Muscle layer of colon (tissue), 2 donors: ENCODE data around the gene ESYT2.

Source experiments
- H3K27ac ChIP-seq: one replicate; pipeline ENCODE4 v1.7.0; 2013; ENCODE audit warnings: low read depth, mild to moderate bottlenecking, low read length, moderate library complexity
- H3K27me3 ChIP-seq, 2 donors: one replicate each; pipeline ENCODE4 v1.7.0; 2013; ENCODE audit warnings: low read length in 2 of 2, mild to moderate bottlenecking in 2 of 2; ENCODE audit not compliant: insufficient read depth in 2 of 2, control insufficient read depth in 1 of 2
- H3K36me3 ChIP-seq: one replicate; pipeline ENCODE4 v1.7.0; 2013; ENCODE audit warnings: mild to moderate bottlenecking, low read length; ENCODE audit not compliant: insufficient read depth
- H3K4me1 ChIP-seq: one replicate; pipeline ENCODE4 v1.7.0; 2013; ENCODE audit warnings: mild to moderate bottlenecking, low read length; ENCODE audit not compliant: insufficient read depth
- H3K4me3 ChIP-seq, 2 donors: one replicate each; pipeline ENCODE4 v1.7.0; 2013; ENCODE audit warnings: low read length in 2 of 2, low read depth in 1 of 2, mild to moderate bottlenecking in 1 of 2, moderate library complexity in 1 of 2
- H3K9ac ChIP-seq: one replicate; pipeline ENCODE4 v1.7.0; 2013; ENCODE audit warnings: low read length
- H3K9me3 ChIP-seq: one replicate; pipeline ENCODE4 v1.7.0; 2013; ENCODE audit warnings: mild to moderate bottlenecking, low read length
- donor health status: abdominal sarcoma.
- donor health status: Adenocarcinoma of cecum.

The ESYT2 gene

DNA sequence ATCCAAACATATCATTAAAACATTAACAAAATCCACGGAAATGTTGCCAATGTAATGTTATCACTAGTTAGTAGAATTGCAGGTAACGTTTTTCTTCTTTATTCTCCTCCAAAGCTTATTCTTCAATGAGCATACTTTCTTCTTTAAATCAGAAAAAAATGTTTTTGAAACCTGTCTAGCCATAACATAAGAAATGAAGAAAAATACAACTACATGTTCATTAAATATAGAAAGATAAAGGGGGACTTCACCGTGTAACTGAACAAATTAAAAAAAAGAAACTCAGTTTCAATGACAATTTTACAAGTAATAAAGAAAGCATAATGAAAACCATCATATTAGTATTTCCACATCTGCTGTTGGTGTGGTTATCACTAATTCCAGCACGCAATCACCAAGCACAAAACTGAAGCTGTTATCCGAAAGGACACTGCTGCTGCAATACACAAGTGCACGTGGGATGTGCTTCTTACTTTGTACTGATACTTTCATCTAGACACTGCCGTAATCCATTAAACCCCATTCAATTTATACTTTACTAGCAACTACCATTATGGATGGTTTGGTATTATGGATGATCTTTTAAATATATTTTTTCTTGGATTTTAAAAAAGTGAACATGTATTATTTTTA, 9.6 kb downstream of the ESYT2 start:
- Histone ChIP-seq H3K27ac (peak overlapping the region; percentile 93), H3K9ac (no peak overlapping the region), H3K4me1 (peaks cover 78% of the 10 kb centered on the region), H3K4me3 (no peak overlapping the region), H3K27me3 (no peaks in the 10 kb centered on the region), H3K9me3 (no peaks in the 10 kb centered on the region), H3K36me3 (no peaks in the 10 kb centered on the region)

DNA sequence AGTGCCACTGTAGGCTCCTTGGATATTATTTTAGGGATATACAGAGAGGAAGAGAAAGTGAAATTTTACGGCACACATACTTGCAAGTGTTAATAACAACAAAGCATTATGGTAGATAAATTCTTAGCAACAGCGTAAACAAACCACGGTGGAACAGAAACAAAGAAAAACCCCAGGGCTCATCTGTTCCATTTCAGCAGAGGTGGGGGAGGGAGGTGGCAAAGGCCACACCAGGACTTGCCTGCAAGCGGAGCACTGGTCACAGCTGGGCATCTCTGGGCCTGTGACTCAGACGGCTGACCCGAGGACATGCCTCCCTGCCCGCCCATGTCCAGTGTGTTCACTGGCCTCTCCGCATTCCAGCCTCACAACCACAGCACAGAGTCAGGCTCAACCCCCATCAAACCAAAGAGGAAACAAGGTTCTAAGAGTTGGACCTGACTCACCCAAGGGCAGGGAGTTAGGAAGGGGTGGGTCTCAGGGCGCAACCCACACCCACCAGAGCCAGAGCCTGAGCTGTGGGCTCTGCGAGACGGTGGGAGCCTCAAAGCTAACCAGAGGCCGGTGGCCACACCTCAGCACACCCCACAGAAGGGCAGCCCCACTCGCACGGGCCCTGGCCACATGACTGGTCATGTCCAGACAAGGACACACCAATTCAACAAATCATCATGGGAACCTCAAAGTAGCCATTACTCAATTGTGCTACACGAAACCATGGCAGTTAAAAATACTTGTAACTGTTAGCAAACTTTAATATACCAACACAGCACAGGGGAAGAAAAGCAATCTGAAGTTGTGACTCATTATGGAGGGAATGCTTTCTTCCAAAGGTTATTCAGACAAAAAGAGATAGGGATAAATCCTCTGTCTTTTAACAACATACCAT, 10.7 kb downstream of the ESYT2 start:
- H3K9ac ChIP-seq, result peak overlapping the region; percentile 80
- H3K9me3 ChIP-seq, result no peaks in the 10 kb centered on the region
- H3K36me3 ChIP-seq, result no peaks in the 10 kb centered on the region
- no peaks in the 10 kb centered on the region for H3K27me3 ChIP-seq
- H3K27ac ChIP-seq, result peak overlapping the region; percentile 93
- peaks cover 76% of the 10 kb centered on the region for H3K4me1 ChIP-seq
- H3K4me3 ChIP-seq, result peak overlapping the region; percentile 8 to 50

DNA sequence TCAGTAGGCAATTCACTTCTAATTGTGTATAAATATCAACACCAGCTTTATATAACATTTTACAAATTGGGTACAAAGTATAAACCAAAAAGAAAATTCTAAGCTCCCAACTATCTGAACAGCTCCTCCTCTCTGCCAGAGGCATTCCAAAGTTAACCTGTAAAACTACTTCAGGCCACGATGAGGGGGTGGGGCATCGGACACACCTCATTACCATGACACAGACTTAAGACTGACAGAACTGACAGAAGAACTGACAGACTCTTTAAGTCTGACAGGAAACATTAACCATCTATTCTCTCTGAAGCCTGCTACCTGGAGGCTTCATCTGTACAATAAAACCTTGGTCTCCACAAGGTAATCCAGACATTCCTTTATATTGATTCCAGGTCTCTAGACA, 12.3 kb downstream of the ESYT2 start:
- Histone ChIP-seq H3K9me3 (no peaks in the 10 kb centered on the region), H3K27me3 (no peaks in the 10 kb centered on the region), H3K4me1 (peaks cover 87% of the 10 kb centered on the region), H3K27ac (peak overlapping the region; percentile 93), H3K36me3 (no peaks in the 10 kb centered on the region), H3K4me3 (peak overlapping the region in 1 of 2 donors; percentile 12), H3K9ac (no peak overlapping the region)

DNA sequence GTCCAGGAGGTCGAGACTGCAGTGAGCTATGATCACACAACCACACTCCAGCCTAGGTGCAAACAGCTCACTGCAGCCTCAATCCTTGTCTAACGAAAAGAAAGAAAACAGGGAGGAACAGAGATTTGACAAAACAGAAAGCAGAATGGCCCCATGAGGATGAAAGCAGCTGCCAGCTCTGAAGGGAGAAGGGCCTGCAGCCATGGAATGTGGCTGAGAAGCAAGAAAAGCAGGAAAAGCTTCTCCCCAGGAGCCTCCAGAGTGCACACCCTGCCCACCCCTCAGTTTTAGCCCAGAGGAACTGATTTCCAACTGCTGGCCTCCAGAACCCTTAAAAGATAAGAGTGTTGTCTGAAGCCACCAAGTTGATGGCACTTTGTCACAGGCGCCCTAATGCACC, 13.0 kb downstream of the ESYT2 start:
- H3K4me1 ChIP-seq, result peaks cover 87% of the 10 kb centered on the region
- no peaks in the 10 kb centered on the region for H3K27me3 ChIP-seq
- H3K9me3 ChIP-seq, result no peaks in the 10 kb centered on the region
- H3K27ac ChIP-seq, result peak overlapping the region; percentile 93
- no peaks in the 10 kb centered on the region for H3K36me3 ChIP-seq
- no peak overlapping the region for H3K9ac ChIP-seq
- H3K4me3 ChIP-seq, result peak overlapping the region in 1 of 2 donors; percentile 39

DNA sequence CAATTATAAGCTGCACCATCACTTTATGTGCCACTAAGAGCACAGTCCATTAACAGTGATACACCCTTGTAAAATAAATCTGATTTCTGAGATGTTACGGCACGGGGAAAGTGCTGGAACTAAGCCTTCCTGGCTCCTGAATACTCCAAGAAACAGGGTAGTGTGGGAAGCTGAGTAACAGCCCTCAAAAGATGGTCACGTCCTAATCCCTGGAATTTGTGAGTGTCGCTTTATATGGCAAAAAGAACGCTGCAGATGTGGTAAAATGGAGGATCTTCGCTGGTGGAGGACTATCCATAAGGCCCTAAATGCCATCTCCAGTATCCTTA, 13.5 kb downstream of the ESYT2 start:
- Histone ChIP-seq H3K27ac (peak overlapping the region; percentile 83), H3K36me3 (no peaks in the 10 kb centered on the region), H3K4me1 (peaks cover 84% of the 10 kb centered on the region), H3K9me3 (no peaks in the 10 kb centered on the region), H3K9ac (no peak overlapping the region), H3K27me3 (no peaks in the 10 kb centered on the region), H3K4me3 (peak overlapping the region in 1 of 2 donors; percentile 39)

DNA sequence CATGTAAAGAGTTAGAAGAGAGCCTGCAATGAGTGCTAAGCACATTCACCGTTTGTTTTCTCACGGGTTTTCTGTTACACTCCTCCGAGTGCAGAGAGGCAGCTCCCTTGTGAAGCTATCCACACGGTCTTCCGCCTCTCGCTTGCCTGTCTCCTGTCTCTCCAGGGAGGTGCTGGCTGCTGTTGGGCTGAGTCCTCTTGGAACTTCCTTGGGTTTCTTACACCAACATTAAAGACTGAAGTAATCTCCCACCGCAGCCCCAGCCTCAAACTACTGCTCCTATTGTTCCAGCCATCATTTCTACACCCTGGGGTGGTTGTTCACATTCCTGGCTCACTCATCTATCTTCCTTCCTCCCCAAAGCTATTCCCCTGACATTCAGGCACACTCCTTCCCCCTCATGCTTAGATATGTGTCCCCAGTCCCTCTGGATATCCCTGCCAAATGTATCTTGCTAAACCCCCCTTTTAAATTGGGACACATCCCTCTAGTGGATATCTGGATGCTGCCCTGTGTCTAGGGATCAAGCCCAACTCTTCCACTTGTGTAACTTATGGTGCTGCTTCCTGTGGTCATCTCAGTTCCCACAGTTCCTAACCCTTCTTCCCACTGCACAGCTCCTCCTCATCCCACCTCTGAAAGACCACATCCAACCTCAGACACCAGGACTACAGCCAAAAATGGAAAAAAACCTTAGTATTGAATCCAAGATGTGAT, 14.1 kb downstream of the ESYT2 start:
- H3K9me3 ChIP-seq, result no peaks in the 10 kb centered on the region
- peak overlapping the region; percentile 83 for H3K27ac ChIP-seq
- H3K36me3 ChIP-seq, result no peaks in the 10 kb centered on the region
- peaks cover 87% of the 10 kb centered on the region for H3K4me1 ChIP-seq
- no peaks in the 10 kb centered on the region for H3K27me3 ChIP-seq
- H3K4me3 ChIP-seq, result peak overlapping the region in 1 of 2 donors; percentile 7
- H3K9ac ChIP-seq, result no peak overlapping the region

DNA sequence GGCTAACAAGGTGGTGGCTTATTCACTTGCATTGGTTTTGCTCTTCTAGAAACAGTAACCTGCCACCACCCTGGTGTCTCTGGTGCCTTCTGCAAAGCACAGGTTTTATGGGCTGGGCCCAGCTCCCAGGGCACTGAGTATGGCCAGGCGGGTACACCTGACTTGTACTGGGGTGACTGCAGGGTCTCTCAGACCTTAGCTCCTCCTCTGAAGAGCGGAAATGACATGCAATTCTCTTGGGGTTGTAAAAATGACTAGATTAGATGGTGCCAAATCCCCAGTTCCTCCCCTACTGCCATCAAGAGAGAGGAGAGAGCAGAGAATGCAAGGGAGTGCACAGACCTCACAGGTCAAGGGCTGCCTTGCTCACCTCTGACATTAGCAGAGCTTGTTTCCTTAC, 14.7 kb downstream of the ESYT2 start:
- H3K9me3 ChIP-seq, result no peaks in the 10 kb centered on the region
- H3K9ac ChIP-seq, result no peak overlapping the region
- H3K4me3 ChIP-seq, result peak overlapping the region in 1 of 2 donors; percentile 7
- H3K27ac ChIP-seq, result peak overlapping the region; percentile 83
- no peaks in the 10 kb centered on the region for H3K36me3 ChIP-seq
- H3K27me3 ChIP-seq, result no peaks in the 10 kb centered on the region
- H3K4me1 ChIP-seq, result peaks cover 87% of the 10 kb centered on the region

DNA sequence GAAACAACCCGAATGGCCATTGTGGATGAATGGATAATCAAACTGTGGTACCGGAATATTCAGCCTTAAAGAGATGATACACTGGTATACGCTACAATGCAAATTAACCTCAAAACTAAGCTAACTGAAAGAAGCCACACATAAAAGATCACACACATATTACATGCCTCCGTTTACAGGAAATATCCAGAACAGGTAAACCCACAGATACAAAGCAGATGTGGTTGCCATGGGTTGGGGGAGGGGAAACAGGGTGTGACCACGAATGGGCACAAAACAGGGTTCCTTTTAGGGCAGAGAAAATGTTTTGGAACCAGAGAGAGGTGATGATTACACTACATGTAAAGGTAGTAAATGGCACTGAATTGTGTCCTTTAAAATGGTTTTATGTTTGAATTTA, 16.6 kb downstream of the ESYT2 start:
- no peak overlapping the region for H3K9ac ChIP-seq
- H3K9me3 ChIP-seq, result no peaks in the 10 kb centered on the region
- H3K4me1 ChIP-seq, result peaks cover 70% of the 10 kb centered on the region
- H3K27ac ChIP-seq, result peak overlapping the region; percentile 10
- peaks cover 11% of the 10 kb centered on the region for H3K36me3 ChIP-seq
- no peak overlapping the region for H3K4me3 ChIP-seq
- H3K27me3 ChIP-seq, result no peaks in the 10 kb centered on the region

DNA sequence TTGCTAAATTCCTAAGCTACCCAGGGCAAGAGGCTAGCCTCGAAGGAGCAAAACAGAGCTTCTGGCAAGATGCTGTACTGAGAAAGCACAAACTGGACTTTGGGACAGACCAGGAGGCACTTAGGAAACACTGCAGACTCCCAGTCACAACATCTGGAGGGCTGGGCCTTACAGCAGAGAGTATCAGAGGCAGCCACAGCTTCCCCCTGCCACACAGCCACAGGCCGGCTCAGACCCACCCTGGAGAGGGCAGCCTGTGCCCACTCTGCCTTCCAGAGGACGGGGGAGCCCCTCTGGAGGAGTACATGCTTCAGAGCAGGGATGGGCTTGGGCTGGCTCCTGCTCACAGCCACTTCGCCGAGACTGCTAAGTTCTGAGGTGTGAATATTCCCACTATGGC, 17.4 kb downstream of the ESYT2 start:
- H3K27me3 ChIP-seq, result no peaks in the 10 kb centered on the region
- peaks cover 11% of the 10 kb centered on the region for H3K36me3 ChIP-seq
- H3K9me3 ChIP-seq, result no peaks in the 10 kb centered on the region
- H3K4me1 ChIP-seq, result peaks cover 62% of the 10 kb centered on the region
- no peak overlapping the region for H3K4me3 ChIP-seq
- no peak overlapping the region for H3K9ac ChIP-seq
- peak overlapping the region; percentile 74 for H3K27ac ChIP-seq

DNA sequence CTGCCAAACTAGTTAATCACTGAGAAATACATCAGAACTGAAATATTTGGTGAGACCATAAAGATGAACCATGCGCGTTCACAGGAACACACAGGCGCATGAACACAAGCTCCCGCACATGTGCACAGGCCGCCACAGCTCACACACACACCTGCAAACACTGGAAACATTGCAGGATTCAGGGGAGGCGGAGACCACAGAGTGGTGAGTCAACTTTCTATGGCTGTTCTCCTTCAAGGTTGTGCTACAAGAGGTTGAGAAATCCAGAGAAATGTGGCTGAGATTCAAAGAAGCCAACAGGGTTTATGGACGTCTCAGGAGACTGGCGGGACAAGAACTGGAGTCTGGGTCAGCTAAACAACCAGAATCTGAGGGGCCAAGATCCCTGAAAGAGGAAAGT, 17.8 kb downstream of the ESYT2 start:
- no peak overlapping the region for H3K9ac ChIP-seq
- peaks cover 58% of the 10 kb centered on the region for H3K4me1 ChIP-seq
- no peaks in the 10 kb centered on the region for H3K9me3 ChIP-seq
- peaks cover 11% of the 10 kb centered on the region for H3K36me3 ChIP-seq
- peak overlapping the region; percentile 74 for H3K27ac ChIP-seq
- no peaks in the 10 kb centered on the region for H3K27me3 ChIP-seq
- no peak overlapping the region for H3K4me3 ChIP-seq

DNA sequence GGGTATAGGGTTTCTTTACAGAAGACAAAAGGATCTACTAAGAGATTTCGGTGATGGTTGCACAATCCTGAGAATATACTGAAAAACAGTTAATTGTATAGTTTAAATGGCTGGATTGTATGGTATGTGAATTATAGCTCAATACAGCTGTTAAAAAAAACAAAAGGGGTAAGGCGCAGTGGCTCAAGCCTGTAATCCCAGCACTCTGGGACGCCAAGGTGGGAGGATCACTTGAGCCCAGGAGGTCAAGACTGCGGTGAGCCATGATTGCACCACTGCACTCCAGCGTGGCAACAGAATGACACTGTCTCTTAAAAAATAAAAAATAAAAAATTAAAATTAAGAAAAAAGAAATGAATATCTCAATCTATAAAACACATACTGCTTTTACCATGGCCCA, 18.5 kb downstream of the ESYT2 start:
- H3K27ac ChIP-seq, result no peak overlapping the region

More for the DNA sequence above, 18.5 kb downstream of the ESYT2 start:
- peaks cover 11% of the 10 kb centered on the region for H3K36me3 ChIP-seq
- H3K4me3 ChIP-seq, result no peak overlapping the region
- H3K9me3 ChIP-seq, result no peaks in the 10 kb centered on the region
- peaks cover 52% of the 10 kb centered on the region for H3K4me1 ChIP-seq
- H3K27me3 ChIP-seq, result no peaks in the 10 kb centered on the region
- H3K9ac ChIP-seq, result no peak overlapping the region
